GM21786 (cell line): ENCODE results near the gene RPL37.
"Not testable (repeated sequence)": the region's sequence is repeated elsewhere in the genome, so short reads cannot be mapped to it uniquely, and the experiment has no call there.

Experiments
- ATAC-seq: cut with Tn5 transposase; IDR thresholded peaks from one replicate; pipeline ENCODE4 v1.9.1; 2021; ENCODE audit not compliant: unreplicated experiment

RPL37 gene

DNA sequence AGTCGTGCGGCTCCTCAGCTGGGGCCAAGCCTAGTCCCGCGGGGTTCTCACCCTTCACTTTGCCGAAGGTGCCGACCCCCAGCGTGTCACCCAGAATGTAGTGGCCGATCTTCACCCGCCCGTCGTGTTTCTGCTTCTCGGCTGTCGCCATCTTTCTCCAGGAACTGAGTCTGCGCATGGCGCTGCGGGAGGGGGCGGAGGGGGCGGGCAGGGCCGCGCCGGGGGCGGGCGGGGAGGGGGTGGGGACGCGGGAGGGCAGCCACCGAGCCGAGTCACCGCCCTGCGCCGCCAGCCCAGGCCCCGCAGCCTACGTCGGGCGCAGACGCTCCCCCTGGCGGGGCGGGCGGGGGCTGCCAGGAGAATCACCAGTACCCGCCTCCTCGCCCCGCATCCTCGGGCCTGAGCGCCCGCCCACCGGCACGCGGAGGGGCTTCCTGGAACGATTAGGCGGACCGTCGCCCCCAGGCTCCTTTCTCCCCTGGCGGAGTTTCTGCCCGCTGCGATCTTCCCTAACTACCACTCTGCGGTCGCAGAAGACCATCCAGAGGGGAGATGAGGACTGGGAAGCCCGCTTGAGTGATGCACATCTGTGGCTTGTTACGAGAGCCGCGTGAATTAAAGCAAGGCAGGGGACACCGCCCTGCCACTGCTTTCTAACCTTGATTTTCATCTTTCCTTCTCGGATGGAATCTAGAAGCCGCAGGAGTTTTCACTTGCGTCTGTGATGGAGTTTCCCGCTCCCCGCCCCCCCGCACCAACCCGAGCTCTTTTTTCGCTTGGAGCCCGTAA lies 36.8 kb downstream of the RPL37 start, which contains the start of gene PRKAA1:
Gene PRKAA1 (minus strand): TSS at position 363 of the 789 bp plus-strand sequence. CDS start 185 bp downstream, at position 178.
- peak; percentile 96 for ATAC-seq

DNA sequence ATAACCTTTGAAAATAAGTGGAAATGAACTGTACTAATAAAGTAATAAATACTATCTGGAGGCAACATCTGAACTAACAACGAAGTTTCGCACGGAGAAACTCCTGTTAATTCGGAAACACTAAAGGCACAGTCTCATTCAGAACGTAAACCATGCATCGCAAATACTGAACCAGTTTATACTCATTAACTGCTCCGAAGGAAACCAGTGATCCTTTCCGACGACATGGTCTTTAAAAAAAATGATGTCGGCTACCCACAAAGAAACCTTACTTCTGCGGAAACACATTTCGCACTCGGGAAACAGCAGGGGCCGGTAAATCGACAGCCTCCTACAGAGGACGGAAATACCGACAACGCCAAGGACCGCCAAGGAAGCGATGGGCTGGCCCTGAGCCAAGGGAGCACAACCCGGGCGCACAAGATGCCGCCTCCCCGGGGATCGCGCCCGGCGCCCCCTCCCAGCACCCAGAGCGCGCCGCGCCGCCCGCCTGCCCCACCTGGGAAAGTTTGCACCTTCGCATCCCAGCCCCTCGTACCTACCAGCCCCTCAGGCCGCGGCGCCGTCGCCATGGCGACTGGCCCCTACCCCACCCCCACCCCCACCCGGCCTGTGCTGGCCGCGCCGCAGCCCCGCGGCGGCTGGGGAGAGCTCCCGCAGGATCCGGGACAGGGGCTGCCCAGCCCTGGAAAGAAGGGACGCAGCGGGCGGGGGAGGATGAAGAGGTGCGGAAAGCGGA lies 37.6 kb downstream of the RPL37 start:
- peak; percentile 33 for ATAC-seq

DNA sequence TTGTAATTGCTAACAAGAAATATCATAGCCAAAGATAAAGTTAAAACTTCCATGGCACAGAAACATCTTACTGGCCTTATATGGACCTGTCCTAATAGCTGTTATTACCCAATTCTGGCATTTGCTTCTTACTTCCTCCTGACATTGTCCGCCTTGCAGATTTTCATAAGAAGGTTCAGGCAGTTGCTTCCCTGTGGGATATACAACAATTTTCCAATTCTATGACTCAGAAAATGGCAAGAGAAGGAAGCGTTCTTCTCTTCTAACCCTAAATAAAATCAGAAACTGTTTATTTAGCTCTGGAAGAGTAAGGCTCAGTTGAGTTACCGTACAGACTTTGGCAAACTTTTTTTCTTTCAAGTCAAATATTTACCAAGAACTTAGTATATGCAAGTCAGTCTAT lies 38.5 kb downstream of the RPL37 start:
- no peak for ATAC-seq

DNA sequence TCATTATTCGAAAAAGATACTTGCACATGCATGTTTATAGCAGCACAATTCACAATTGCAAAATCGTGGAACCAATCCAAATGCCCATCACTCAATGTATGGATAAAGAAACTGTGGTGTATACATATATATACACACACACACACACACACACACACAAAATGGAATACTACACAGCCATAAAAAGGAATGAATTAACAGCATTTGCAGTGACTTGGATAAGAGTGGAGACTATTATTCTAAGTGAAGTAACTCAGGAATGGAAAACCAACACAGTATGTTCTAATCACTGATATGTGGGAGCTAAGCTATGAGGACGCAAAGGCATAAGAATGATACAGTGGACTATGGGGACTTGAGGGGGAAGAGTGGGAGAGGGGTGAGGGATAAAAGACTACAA lies 40.1 kb downstream of the RPL37 start:
- not testable (repeated sequence) for ATAC-seq

DNA sequence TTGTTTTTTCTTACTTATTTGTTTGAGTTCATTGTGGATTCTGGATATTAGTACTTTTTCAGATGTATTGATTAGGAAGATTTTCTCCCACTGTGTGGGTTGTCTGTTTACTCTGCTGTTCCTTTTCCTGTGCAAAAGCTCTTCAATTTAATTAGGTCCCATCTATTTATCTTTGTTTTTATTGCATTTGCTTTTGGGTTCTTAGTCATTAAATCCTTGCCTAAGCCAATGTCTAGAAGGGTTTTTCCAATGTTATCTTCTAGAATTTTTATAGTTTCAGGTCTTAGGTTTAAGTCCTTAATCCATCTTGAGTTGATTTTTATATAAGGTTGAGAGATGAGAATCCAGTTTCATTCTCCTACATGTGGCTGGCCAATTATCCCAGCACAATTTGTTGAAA lies 40.7 kb downstream of the RPL37 start:
- ATAC-seq, result not testable (repeated sequence)

DNA sequence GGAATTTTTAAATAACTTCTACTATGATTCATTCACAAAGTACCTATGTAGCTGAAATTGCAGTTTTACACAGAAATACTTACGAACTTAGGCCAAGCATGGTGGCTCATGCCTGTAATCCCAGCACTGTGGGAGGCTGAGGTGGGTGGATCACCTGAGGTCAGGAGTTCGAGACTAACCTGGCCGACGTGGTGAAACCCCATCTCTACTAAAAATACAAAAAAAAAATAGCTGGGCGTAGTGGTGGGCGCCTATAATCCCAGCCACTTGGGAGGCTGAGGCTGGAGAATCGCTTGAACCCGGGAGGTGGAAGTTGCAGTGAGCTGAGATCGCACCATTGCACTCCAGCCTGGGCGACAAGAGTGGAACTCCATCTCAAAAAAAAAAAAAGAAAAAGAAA lies 42.3 kb downstream of the RPL37 start:
- not testable (repeated sequence) for ATAC-seq

DNA sequence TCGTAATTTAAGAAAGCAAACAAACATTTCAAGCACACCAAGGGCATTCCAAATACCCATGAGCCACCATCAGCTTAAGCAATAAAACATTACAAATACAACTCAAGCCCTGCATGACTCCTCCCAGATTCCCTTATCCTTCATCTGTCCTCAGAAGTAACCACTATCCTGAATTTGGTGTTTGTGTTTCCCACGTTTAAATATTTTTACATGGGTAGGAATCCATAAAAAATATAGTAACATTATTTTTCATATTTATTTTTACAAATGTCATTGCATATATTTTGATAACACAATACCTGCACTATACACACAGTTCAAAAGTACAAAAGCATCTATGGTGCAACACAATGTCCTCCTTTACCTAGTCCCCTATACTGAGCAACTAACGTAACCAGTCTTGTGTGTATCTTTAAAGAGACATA lies 43.3 kb downstream of the RPL37 start:
- no peak for ATAC-seq

DNA sequence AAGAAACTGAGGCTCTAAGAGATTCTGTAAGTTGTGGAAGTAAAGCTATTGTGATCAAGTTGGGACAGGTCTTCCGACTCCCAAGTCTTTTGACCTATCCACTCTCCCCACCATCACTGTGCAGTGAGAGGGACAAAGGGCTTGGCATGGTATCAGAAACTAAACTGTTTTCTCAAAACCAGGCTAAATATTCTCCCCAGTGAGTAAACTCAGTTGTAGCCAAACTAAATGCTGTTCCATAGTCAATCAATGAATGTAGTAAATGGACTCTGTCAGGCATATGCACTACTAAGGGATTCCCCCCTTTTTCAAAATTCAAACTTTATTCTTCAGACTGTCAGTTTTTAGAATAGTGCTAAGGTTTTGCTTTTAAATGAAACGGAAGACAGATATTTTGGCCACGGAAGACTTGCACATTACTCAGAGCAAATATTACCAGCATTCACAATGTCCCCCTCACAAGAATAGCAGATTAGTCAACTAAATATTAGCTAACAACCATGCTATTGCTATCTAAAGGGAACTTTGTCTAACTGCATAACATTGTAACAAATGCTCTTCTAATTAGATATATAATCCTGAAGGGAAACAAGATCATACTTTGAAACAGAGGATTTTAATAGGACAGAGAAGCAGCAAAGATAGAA lies 44.0 kb downstream of the RPL37 start:
- ATAC-seq, result no peak

DNA sequence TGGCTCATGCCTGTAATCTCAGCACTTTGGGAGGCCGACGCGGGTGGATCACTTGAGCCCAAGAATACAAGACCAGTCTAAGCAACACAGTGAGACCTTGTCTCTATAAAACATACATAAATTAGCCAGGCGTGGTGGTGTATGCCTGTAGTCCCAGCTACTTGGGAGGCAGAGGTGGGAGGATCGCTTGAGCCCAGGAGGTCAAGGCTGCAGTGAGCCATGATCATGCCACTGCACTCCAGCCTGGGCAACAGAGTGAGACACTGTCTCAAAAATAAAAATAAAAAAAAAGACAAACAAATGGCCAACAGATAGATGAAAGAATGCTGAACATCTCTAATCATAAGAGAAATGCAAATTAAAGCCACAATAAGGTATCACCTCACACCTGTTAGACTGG lies 46.1 kb downstream of the RPL37 start:
- not testable (repeated sequence) for ATAC-seq

DNA sequence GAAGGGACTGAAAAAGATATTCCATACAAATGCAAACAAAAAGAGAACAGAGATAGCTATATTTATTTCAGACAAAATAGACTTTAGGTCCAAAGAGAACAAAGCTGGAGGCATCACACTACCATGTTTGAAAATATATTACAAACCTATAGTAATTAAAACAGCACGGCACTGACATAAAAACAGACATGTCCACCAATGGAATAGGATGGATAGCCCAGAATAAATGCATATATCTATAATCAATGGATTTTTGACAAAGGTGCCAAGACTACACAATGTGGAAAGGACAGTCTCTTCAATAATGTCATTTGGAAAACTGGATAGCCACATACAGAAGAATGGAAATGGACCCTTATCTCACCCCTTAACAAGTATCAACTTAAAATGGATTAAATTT lies 47.0 kb downstream of the RPL37 start:
- ATAC-seq, result no peak

DNA sequence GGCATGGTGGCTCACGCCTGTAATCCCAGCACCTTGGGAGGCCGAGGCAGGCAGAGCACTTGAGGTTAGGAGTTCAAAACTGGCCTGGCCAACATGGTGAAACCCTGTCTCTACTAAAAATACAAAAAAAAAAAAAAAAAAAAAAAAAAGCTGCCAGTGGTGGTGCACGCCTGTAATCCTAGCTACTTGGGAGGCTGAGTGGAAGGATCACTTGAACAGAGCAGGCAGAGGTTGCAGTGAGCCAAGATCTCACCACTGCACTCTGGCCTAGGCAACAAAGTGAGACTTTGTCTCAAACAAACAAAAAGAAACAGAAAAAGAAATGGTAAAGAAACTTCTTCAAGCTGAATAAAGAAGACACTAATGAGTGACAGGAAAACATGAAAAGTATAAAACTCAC lies 48.4 kb downstream of the RPL37 start:
- ATAC-seq, result not testable (repeated sequence)

DNA sequence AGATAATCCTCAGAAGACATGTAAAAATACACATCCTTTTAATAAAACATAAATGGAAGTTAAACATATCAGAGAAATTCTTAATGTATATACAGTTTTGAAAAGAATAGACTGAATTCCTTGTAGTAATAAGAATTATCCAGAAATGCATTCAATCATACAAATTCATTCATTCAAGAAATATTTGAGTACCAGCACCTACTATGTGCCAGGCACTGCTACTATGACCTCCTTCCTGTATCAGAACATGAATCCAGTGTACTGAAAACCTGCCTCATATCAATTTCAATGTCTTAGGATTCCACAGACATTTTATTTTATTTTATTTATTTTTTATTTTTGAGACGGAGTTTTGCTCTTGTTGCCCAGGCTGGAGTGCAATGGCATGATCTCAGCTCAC lies 50.1 kb downstream of the RPL37 start:
- no peak for ATAC-seq

DNA sequence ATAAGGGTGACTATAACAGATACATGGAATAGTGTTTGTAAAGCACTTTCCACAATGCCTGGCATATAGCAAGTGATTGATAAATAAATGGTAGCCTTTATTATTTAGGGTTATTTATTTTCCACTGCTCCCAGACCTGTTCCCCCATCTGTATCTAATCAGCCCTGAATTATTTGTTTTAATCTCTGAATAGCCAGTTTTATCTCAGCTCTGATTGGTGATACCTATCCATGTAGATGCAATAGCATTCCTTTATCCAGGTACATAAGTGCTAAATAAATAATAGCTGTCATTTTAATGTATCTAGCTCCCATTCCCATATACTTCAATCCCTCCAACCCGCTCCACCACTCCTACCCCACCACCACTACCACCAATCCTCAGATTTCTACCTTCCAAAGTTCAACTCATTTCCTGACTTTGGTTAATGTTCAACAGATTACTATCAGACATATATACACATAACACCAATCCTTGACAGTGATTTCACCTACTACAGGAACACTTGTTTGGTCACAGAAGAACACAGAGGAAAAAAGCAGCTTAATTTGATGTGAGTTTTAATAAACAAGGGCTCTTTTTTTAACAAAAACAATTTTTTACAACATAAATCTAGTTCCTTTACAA lies 50.9 kb downstream of the RPL37 start:
- no peak for ATAC-seq

DNA sequence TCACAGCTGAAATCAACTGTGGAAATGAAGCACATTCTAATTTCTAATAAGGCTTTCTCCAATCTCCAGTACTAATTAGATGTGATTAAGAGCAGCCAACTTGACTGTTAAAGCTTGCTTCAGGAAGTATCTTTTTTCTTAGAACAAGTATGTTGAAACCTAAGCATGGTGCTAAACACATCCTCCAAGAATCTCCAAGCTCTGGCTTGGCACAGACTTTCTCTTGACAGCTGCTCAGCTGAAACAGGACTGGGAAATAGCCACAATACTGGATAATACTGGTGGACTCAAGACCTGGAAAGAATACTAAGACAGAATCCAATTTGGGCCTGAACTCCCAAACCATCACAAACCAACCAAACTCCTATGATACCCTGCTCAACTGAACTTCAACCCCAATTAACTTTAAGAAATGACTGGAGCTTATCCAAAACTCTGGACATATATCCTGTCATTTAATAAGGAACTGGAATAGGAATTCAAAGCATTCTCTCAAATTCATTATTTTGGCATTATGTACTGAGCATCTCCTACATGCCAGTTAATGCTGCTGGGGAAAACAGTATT lies 53.1 kb downstream of the RPL37 start:
- no peak for ATAC-seq

DNA sequence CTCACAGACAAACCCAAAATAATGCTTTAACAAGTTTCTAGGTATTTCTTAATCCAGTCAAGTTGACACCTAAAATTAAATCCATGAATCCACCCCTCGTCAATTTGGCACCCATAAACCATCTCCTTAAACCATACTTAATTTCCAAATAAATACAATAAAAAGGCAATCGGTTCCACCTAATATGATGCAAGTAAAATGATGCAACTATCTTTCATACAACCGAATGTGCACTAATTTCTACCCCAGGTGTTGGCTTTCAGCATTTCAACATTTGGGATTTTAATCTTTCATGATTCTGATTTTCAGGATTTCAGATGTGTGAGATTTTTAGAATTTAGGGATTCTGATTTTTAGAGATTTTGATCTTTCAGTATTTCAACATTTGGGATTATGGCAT lies 54.2 kb downstream of the RPL37 start:
- ATAC-seq, result no peak

DNA sequence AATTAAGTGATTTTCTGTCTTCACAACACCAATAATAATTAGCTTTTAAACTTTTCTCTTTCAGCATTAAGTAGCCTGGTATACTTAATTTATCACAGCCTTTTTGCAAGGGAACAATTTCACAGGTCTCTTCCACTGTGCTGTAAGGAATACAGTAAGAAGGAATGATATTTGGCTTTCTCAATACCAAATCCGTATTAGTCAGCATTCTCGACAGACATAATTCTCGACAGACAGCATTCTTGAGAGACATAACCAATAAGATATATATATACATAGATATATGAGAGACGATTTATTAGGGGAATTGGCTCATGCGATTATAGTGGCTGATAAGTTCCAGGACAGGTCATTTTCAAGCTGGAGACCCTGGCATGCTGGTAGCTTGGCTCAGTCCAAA lies 54.8 kb downstream of the RPL37 start:
- no peak for ATAC-seq

DNA sequence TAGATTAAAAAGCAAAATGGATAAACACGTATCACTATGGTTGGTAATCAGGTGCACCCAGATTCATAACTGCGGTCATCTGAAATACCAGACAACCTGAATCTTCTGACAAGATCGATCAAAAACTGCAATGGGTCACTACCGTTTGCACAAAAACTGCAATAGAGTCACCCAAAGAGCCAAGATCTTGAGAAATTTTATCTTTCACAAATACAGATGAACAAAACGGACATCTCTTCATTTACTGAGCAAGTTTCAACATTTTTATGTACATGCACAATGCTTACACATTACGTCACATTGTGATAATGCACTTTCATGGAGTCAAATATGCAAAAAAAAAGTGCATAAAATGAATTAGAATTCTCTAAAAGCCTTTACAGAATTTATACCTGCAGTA lies 55.5 kb downstream of the RPL37 start:
- no peak for ATAC-seq

DNA sequence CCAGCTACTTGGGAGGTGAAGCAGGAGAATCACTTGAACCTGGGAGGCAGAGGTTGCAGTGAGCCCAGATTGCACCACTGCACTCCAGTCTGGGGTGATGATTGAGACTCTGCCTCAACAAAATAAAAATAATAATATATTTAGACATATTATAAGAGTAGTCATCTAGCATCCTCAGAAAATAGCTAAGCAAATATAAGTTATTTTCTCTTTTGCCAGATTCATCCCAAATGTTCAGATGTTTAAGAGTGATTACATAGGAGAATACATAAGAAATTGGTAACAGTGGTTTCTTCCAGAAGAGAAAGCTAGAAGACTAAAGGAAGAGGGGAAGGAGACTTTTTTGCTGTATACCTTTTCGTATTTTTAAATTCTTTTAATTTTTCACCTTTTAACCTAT lies 56.9 kb downstream of the RPL37 start:
- no peak for ATAC-seq

DNA sequence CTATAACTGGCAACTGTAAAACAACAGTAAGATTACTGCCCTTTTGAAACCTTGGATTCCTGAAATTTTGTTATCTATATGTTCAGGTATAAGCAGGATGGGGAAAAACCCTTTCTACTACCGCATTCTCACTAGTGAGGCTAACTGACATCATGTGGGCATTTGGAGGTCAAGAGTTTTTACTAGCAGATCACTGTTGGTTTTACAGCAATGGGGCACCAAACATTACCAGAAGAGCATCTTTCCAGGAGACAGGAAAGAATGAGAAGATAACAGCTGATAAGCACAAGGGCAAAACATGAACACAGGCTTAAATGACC lies 58.4 kb downstream of the RPL37 start:
- no peak for ATAC-seq

DNA sequence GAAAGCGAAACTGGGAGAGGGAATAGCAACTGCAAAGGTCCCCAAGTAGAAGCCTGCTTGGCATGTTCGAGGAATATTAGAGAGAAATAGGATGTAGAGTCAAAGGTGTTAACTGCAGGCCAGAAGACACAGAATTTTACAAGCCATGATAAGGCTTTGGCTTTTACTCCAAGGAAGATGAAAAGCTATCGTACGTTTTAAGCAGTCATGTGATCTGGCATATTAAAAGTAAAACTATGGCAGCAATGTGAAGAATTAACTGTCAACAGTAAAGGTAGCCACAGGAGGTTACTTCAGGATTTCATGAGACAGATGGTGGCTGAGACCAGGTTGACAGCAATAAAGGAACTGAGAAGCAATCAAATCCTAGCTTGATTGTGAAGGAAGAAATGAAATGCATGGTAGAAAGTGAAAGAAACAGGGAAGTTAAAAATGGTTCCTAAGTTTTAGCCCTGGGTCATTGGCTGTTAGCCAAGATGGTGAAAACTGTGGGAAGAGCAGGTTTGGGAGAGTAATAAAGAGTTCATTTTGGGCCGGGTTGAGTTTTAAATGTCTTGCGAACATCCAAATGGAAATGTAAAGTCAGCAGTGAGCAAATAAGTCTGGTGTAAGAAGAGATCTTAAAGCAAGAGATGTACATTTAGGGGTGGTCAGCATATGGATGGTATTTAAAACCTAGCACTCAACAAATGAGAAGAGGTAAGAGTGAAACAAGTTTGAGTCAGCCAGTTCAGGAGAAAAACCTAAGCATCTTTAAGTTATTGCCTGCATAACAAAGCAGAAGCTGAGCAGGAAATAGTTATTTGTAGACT lies 59.0 kb downstream of the RPL37 start:
- ATAC-seq, result no peak
